WTC11 (cell line): ENCODE data around the gene TCAP. TPM values are rescaled to one million over a fixed set of nuclear protein-coding genes. Genes with fewer than 3 reads are reported as not detected.

ENCODE experiments used
- ATAC-seq: fragments of 200-7000 bp; cut with Tn5 transposase; 2 replicates; pipeline ENCODE4 v1.10.0; 2021; ENCODE audit warnings: mild to moderate bottlenecking, moderate library complexity
- CTCF ChIA-PET: fragments of 300-600 bp; sonication (Branson Sonifier 250); formaldehyde crosslinking; loops from one replicate; lab custom pipeline; 2021; ENCODE audit warnings: antibody characterized with exemption; lab: Charles Lee
- POLR2A ChIA-PET: fragments of 350-600 bp; sonication (Branson Sonifier 250); formaldehyde crosslinking; loops from one replicate; lab custom pipeline; 2021; ENCODE audit warnings: antibody characterized with exemption; lab: Charles Lee
- DNase-seq: peaks from one replicate; pipeline ENCODE4 v3.0.0; 2021; ENCODE audit warnings: low spot score
- H3K27ac Mint-ChIP-seq: 2 replicates; pipeline ENCODE4 v1.8.0; 2021; ENCODE audit warnings: mixed read lengths
- H3K27me3 Mint-ChIP-seq: 2 replicates; pipeline ENCODE4 v1.8.0; 2021; ENCODE audit warnings: low read depth, mild to moderate bottlenecking, moderate library complexity, mixed read lengths
- H3K36me3 Mint-ChIP-seq: 2 replicates; pipeline ENCODE4 v1.8.0; 2021; ENCODE audit warnings: mixed read lengths
- H3K4me1 Mint-ChIP-seq: 2 replicates; pipeline ENCODE4 v1.8.0; 2022; ENCODE audit warnings: mixed read lengths
- H3K4me3 Mint-ChIP-seq: 2 replicates; pipeline ENCODE4 v1.8.0; 2021; ENCODE audit warnings: mild to moderate bottlenecking, moderate library complexity, mixed read lengths
- H3K9me3 Mint-ChIP-seq: 2 replicates; pipeline ENCODE4 v1.8.0; 2021; ENCODE audit warnings: mixed read lengths
- FOXP1 ChIP-seq: sonication (generic); formaldehyde crosslinking; IDR thresholded peaks from 2 replicates; pipeline ENCODE4 v1.8.0; 2022; ENCODE audit warnings: missing genetic modification reagents, mild to moderate bottlenecking, moderate library complexity, borderline replicate concordance
- GABPB1 ChIP-seq: sonication (generic); formaldehyde crosslinking; IDR thresholded peaks from 2 replicates; pipeline ENCODE4 v1.8.1; 2023; ENCODE audit warnings: mild to moderate bottlenecking, missing genetic modification reagents
- NFE2L1 ChIP-seq: sonication (generic); formaldehyde crosslinking; IDR thresholded peaks from 2 replicates; pipeline ENCODE4 v1.8.1; 2023; ENCODE audit warnings: missing genetic modification reagents
- NFYB ChIP-seq: sonication (generic); formaldehyde crosslinking; conservative IDR thresholded peaks from 2 replicates; pipeline ENCODE4 v1.8.0; 2022; ENCODE audit warnings: low read depth, missing genetic modification reagents
- NR3C1 ChIP-seq: sonication (generic); formaldehyde crosslinking; conservative IDR thresholded peaks from 2 replicates; pipeline ENCODE4 v1.8.1; 2023; ENCODE audit warnings: low read depth, mild to moderate bottlenecking, missing genetic modification reagents
- RELA ChIP-seq: sonication (generic); formaldehyde crosslinking; IDR thresholded peaks from 2 replicates; pipeline ENCODE4 v1.8.1; 2022; ENCODE audit warnings: missing genetic modification reagents, mild to moderate bottlenecking, borderline replicate concordance
- SP1 ChIP-seq: sonication (generic); formaldehyde crosslinking; conservative IDR thresholded peaks from 2 replicates; pipeline ENCODE4 v1.8.1; 2022; ENCODE audit warnings: missing genetic modification reagents
- TCF7 ChIP-seq: sonication (generic); formaldehyde crosslinking; IDR thresholded peaks from 2 replicates; pipeline ENCODE4 v1.8.0; 2022; ENCODE audit warnings: mild to moderate bottlenecking, low read depth, missing genetic modification reagents, moderate library complexity
- ZNF232 ChIP-seq: sonication (generic); formaldehyde crosslinking; IDR thresholded peaks from 2 replicates; pipeline ENCODE4 v1.8.0; 2022; ENCODE audit warnings: mild to moderate bottlenecking, missing genetic modification reagents
- ZNF263 ChIP-seq: sonication (generic); formaldehyde crosslinking; IDR thresholded peaks from 2 replicates; pipeline ENCODE4 v1.8.1; 2022; ENCODE audit warnings: low read depth, mild to moderate bottlenecking, moderate library complexity, missing genetic modification reagents
- ZNF317 ChIP-seq: sonication (generic); formaldehyde crosslinking; IDR thresholded peaks from 2 replicates; pipeline ENCODE4 v1.8.1; 2023; ENCODE audit warnings: low read depth, mild to moderate bottlenecking, moderate library complexity, missing genetic modification reagents, borderline replicate concordance
- ZNF671 ChIP-seq: fragments of 250-450 bp; sonication (Bioruptor Pico); IDR thresholded peaks from 2 replicates; pipeline ENCODE4 v1.8.0; 2021; ENCODE audit warnings: mild to moderate bottlenecking
- total RNA-seq: library from RNA; stranded (reverse); gene quantifications from 3 replicates; pipeline ENCODE4 v1.2.3, GENCODE V29; 2021
- TF ChIP-seq, protein P1 (sequence below): fragments of 250-450 bp; sonication (Bioruptor Pico); IDR thresholded peaks from 2 replicates; pipeline ENCODE4 v1.8.0; 2021; ENCODE audit warnings: mild to moderate bottlenecking
- TF ChIP-seq, protein P2 (sequence below): sonication (generic); formaldehyde crosslinking; IDR thresholded peaks from 2 replicates; pipeline ENCODE4 v1.8.0; 2022; ENCODE audit warnings: mild to moderate bottlenecking, missing genetic modification reagents
- TF ChIP-seq, protein P3 (sequence below): sonication (generic); formaldehyde crosslinking; IDR thresholded peaks from 2 replicates; pipeline ENCODE4 v1.8.1; 2023; ENCODE audit warnings: mild to moderate bottlenecking, missing genetic modification reagents, moderate library complexity
- TF ChIP-seq, protein P4 (sequence below): sonication (generic); formaldehyde crosslinking; IDR thresholded peaks from 2 replicates; pipeline ENCODE4 v1.8.0; 2022; ENCODE audit warnings: missing genetic modification reagents
- TF ChIP-seq, protein P5 (sequence below): fragments of 250-450 bp; sonication (Bioruptor Pico); IDR thresholded peaks from 2 replicates; pipeline ENCODE4 v1.9.0; 2021; ENCODE audit warnings: mild to moderate bottlenecking, borderline replicate concordance
- TF ChIP-seq, protein P6 (sequence below): sonication (generic); formaldehyde crosslinking; conservative IDR thresholded peaks from 2 replicates; pipeline ENCODE4 v1.8.1; 2022; ENCODE audit warnings: mild to moderate bottlenecking, missing genetic modification reagents
- TF ChIP-seq, protein P7 (sequence below): sonication (generic); formaldehyde crosslinking; IDR thresholded peaks from 2 replicates; pipeline ENCODE4 v1.8.0; 2023; ENCODE audit warnings: missing genetic modification reagents, mild to moderate bottlenecking, borderline replicate concordance

The TCAP gene
- total RNA-seq, 1 experiment from 2014 or later = 2.9 TPM

DNA sequence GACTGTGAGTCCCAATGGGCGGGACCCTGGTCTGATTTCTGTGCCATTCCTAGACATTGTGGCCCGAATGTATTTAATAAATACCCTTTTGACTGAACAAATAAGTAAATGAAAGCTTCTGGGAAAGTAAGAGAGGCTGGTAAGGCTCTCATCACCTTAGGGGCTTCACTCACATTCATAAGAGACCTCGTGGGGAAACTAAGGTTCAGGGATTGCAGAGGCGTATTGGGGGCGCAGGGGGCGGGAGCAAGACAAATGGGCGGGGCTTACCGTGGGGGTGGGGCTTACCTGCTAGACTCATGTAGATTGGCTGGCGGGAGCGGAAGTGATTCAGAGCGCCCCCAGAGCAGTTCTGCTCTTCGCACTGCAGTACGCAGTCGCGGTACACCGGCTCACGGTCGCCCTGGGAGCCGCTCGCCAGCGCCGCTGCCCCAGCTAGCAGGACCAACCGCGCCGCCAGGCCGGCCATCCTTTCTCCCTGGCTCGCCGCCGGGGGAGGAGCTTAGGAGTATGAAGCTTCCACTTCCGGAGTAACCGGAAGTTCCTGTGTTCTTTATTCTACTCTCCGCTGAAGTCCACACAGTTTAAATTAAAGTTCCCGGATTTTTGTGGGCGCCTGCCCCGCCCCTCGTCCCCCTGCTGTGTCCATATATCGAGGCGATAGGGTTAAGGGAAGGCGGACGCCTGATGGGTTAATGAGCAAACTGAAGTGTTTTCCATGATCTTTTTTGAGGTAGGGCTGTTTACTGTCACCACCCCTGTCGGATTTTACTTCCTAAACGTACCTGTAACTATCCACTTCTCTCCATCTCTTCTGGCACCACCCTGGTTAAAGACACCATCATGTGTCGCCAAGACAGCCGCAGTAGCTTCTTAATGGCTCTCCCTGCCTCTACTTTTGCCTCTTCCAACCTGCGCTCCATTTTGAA lies 22.7 kb downstream of the TCAP start, which contains the start of gene PGAP3:
PGAP3 (minus strand) TSS at position 512 of the 929 bp plus-strand sequence; CDS start at position 469, 43 bp downstream.
- H3K4me1 Mint-ChIP-seq = peaks cover 40% of the 10 kb centered on the region
- no peaks in the 10 kb centered on the region for H3K9me3 Mint-ChIP-seq
- H3K36me3 Mint-ChIP-seq = peaks cover 7% of the 10 kb centered on the region
- peak within 1 kb of the TSS; percentile 82 for H3K4me3 Mint-ChIP-seq
- DNase-seq = peak; percentile 87
- peak; percentile 85 for ATAC-seq
- CTCF ChIA-PET = interaction anchor here (0.7 to 3.1 kb wide), 15 partner anchors 9 to 111 kb away, joined by 3 to 29 read pairs (median 10); partner anchors contain the start of genes ERBB2 and MIEN1
- H3K27me3 Mint-ChIP-seq = no peaks in the 10 kb centered on the region
- H3K27ac Mint-ChIP-seq = peak within 1 kb of the TSS; percentile 93
- POLR2A ChIA-PET = interaction anchor here (0.8 to 2.8 kb wide), 9 partner anchors 9 to 43 kb away, joined by 3 to 25 read pairs (median 5); partner anchors contain the start of gene ERBB2
- TF ChIP-seq NFE2L1 (CRISPR knock-in tag) (no peak), SP1 (CRISPR knock-in tag) (peak; percentile 92), FOXP1 (CRISPR knock-in tag) (peak; percentile 57; the same call in 1 of the 2 replicates), ZNF232 (CRISPR knock-in tag) (no peak), GABPB1 (CRISPR knock-in tag) (peak; percentile 62; the same call in 1 of the 2 replicates), RELA (CRISPR knock-in tag) (no peak), NR3C1 (CRISPR knock-in tag) (no peak), ZNF263 (CRISPR knock-in tag) (no peak), TCF7 (CRISPR knock-in tag) (no peak), NFYB (CRISPR knock-in tag) (peak; percentile 45; the same call in 1 of the 2 replicates), ZNF317 (CRISPR knock-in tag) (no peak), ZNF671 (no peak)
- TF ChIP-seq, protein P1, sequence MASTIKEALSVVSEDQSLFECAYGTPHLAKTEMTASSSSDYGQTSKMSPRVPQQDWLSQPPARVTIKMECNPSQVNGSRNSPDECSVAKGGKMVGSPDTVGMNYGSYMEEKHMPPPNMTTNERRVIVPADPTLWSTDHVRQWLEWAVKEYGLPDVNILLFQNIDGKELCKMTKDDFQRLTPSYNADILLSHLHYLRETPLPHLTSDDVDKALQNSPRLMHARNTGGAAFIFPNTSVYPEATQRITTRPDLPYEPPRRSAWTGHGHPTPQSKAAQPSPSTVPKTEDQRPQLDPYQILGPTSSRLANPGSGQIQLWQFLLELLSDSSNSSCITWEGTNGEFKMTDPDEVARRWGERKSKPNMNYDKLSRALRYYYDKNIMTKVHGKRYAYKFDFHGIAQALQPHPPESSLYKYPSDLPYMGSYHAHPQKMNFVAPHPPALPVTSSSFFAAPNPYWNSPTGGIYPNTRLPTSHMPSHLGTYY (CRISPR knock-in tag) = no peak
- TF ChIP-seq, protein P2, sequence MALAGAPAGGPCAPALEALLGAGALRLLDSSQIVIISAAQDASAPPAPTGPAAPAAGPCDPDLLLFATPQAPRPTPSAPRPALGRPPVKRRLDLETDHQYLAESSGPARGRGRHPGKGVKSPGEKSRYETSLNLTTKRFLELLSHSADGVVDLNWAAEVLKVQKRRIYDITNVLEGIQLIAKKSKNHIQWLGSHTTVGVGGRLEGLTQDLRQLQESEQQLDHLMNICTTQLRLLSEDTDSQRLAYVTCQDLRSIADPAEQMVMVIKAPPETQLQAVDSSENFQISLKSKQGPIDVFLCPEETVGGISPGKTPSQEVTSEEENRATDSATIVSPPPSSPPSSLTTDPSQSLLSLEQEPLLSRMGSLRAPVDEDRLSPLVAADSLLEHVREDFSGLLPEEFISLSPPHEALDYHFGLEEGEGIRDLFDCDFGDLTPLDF (CRISPR knock-in tag) = no peak
- TF ChIP-seq, protein P3, sequence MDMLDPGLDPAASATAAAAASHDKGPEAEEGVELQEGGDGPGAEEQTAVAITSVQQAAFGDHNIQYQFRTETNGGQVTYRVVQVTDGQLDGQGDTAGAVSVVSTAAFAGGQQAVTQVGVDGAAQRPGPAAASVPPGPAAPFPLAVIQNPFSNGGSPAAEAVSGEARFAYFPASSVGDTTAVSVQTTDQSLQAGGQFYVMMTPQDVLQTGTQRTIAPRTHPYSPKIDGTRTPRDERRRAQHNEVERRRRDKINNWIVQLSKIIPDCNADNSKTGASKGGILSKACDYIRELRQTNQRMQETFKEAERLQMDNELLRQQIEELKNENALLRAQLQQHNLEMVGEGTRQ = no peak
- TF ChIP-seq, protein P4, sequence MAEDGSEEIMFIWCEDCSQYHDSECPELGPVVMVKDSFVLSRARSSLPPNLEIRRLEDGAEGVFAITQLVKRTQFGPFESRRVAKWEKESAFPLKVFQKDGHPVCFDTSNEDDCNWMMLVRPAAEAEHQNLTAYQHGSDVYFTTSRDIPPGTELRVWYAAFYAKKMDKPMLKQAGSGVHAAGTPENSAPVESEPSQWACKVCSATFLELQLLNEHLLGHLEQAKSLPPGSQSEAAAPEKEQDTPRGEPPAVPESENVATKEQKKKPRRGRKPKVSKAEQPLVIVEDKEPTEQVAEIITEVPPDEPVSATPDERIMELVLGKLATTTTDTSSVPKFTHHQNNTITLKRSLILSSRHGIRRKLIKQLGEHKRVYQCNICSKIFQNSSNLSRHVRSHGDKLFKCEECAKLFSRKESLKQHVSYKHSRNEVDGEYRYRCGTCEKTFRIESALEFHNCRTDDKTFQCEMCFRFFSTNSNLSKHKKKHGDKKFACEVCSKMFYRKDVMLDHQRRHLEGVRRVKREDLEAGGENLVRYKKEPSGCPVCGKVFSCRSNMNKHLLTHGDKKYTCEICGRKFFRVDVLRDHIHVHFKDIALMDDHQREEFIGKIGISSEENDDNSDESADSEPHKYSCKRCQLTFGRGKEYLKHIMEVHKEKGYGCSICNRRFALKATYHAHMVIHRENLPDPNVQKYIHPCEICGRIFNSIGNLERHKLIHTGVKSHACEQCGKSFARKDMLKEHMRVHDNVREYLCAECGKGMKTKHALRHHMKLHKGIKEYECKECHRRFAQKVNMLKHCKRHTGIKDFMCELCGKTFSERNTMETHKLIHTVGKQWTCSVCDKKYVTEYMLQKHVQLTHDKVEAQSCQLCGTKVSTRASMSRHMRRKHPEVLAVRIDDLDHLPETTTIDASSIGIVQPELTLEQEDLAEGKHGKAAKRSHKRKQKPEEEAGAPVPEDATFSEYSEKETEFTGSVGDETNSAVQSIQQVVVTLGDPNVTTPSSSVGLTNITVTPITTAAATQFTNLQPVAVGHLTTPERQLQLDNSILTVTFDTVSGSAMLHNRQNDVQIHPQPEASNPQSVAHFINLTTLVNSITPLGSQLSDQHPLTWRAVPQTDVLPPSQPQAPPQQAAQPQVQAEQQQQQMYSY = no peak
- TF ChIP-seq, protein P5, sequence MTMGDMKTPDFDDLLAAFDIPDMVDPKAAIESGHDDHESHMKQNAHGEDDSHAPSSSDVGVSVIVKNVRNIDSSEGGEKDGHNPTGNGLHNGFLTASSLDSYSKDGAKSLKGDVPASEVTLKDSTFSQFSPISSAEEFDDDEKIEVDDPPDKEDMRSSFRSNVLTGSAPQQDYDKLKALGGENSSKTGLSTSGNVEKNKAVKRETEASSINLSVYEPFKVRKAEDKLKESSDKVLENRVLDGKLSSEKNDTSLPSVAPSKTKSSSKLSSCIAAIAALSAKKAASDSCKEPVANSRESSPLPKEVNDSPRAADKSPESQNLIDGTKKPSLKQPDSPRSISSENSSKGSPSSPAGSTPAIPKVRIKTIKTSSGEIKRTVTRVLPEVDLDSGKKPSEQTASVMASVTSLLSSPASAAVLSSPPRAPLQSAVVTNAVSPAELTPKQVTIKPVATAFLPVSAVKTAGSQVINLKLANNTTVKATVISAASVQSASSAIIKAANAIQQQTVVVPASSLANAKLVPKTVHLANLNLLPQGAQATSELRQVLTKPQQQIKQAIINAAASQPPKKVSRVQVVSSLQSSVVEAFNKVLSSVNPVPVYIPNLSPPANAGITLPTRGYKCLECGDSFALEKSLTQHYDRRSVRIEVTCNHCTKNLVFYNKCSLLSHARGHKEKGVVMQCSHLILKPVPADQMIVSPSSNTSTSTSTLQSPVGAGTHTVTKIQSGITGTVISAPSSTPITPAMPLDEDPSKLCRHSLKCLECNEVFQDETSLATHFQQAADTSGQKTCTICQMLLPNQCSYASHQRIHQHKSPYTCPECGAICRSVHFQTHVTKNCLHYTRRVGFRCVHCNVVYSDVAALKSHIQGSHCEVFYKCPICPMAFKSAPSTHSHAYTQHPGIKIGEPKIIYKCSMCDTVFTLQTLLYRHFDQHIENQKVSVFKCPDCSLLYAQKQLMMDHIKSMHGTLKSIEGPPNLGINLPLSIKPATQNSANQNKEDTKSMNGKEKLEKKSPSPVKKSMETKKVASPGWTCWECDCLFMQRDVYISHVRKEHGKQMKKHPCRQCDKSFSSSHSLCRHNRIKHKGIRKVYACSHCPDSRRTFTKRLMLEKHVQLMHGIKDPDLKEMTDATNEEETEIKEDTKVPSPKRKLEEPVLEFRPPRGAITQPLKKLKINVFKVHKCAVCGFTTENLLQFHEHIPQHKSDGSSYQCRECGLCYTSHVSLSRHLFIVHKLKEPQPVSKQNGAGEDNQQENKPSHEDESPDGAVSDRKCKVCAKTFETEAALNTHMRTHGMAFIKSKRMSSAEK = no peak
- TF ChIP-seq, protein P6, sequence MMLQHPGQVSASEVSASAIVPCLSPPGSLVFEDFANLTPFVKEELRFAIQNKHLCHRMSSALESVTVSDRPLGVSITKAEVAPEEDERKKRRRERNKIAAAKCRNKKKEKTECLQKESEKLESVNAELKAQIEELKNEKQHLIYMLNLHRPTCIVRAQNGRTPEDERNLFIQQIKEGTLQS = no peak
- TF ChIP-seq, protein P7, sequence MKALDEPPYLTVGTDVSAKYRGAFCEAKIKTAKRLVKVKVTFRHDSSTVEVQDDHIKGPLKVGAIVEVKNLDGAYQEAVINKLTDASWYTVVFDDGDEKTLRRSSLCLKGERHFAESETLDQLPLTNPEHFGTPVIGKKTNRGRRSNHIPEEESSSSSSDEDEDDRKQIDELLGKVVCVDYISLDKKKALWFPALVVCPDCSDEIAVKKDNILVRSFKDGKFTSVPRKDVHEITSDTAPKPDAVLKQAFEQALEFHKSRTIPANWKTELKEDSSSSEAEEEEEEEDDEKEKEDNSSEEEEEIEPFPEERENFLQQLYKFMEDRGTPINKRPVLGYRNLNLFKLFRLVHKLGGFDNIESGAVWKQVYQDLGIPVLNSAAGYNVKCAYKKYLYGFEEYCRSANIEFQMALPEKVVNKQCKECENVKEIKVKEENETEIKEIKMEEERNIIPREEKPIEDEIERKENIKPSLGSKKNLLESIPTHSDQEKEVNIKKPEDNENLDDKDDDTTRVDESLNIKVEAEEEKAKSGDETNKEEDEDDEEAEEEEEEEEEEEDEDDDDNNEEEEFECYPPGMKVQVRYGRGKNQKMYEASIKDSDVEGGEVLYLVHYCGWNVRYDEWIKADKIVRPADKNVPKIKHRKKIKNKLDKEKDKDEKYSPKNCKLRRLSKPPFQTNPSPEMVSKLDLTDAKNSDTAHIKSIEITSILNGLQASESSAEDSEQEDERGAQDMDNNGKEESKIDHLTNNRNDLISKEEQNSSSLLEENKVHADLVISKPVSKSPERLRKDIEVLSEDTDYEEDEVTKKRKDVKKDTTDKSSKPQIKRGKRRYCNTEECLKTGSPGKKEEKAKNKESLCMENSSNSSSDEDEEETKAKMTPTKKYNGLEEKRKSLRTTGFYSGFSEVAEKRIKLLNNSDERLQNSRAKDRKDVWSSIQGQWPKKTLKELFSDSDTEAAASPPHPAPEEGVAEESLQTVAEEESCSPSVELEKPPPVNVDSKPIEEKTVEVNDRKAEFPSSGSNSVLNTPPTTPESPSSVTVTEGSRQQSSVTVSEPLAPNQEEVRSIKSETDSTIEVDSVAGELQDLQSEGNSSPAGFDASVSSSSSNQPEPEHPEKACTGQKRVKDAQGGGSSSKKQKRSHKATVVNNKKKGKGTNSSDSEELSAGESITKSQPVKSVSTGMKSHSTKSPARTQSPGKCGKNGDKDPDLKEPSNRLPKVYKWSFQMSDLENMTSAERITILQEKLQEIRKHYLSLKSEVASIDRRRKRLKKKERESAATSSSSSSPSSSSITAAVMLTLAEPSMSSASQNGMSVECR (CRISPR knock-in tag) = peak; percentile 30; the same call in 1 of the 2 replicates
